Ovary (tissue), 9 donors: ENCODE data around the gene GUCY1A2. TPM values are rescaled to one million over a fixed set of nuclear protein-coding genes. Genes with fewer than 3 reads are reported as not detected.

Experiments used
- DNase-seq, 5 donors: peaks; one replicate each; pipeline ENCODE4 v3.0.0-alpha.2; 2019 to 2020
- H3K27ac ChIP-seq, 2 donors: fragments of 200-600 bp; one replicate each; pipeline versions ENCODE4 v1.5.1 to v1.8.0; 2019 to 2022
- H3K27me3 ChIP-seq: fragments of 200-600 bp; one replicate; pipeline ENCODE4 v1.8.0; 2022
- H3K36me3 ChIP-seq: fragments of 200-600 bp; sonication (generic); one replicate; pipeline ENCODE4 v1.5.1; 2019
- H3K4me1 ChIP-seq: one replicate; pipeline ENCODE4 v1.8.1; 2013; ENCODE audit warnings: mild to moderate bottlenecking, moderate library complexity; ENCODE audit not compliant: insufficient read depth
- H3K4me3 ChIP-seq: fragments of 200-600 bp; sonication (generic); one replicate; pipeline ENCODE4 v1.5.1; 2017
- H3K9me3 ChIP-seq, 2 donors: fragments of 200-600 bp in 1 of 2; sonication (generic) in 1 of 2; one replicate each; pipeline versions ENCODE4 v1.5.1 to v1.8.1; 2013 to 2019; ENCODE audit warnings: mild to moderate bottlenecking in 1 of 2, moderate library complexity in 1 of 2
- CTCF ChIP-seq, 3 donors: fragments of 450-650 bp in 2 of 3; fragments of 200-600 bp in 1 of 3; IDR thresholded peaks; one replicate each; pipeline versions ENCODE4 v1.5.1 to v1.8.0; 2016 to 2022; ENCODE audit warnings: antibody characterized with exemption in 3 of 3, mild to moderate bottlenecking in 1 of 3
- EP300 ChIP-seq: sonication (generic); formaldehyde crosslinking; IDR thresholded peaks from one replicate; pipeline ENCODE4 v1.6.1; 2017; ENCODE audit warnings: antibody characterized with exemption
- POLR2A ChIP-seq: fragments of 450-650 bp; IDR thresholded peaks from one replicate; pipeline ENCODE4 v1.6.1; 2017; ENCODE audit warnings: antibody characterized with exemption, mild to moderate bottlenecking, moderate library complexity
- WGBS, 3 donors: extraction: QIAGEN DNeasy Blood & Tissue Kit in 1 of 3; methylation state at CpG; one replicate each; pipeline versions ENCODE4 v1.1.5 to v1.1.7; 2013 to 2017; 5-methylcytosine and 5-hydroxymethylcytosine counted together
- intact Hi-C, 4 donors: fragments of 100-400 bp; cut with DNase I; formaldehyde crosslinking; loops; one replicate each; pipeline versions ENCODE4 v1.11.0 to v1.15.1; 2022 to 2023
- polyA plus RNA-seq, 2 donors: library from polyadenylated mRNA; stranded (reverse); fragments of 200-250 nt in 1 of 2; fragments of 350-450 nt in 1 of 2; fragmentation: Illumina TruSeq in 1 of 2; extraction: RNeasy Lipid Tissue Mini Kit (QIAGEN cat#74804) in 1 of 2; gene quantifications; one replicate each; pipeline ENCODE4 v1.2.3, GENCODE V29; 2013 to 2014
- total RNA-seq, 7 donors: library from RNA; depleted of rRNA in 2 of 7; stranded (reverse); fragments of >200 nt in 2 of 7; fragmentation: NEBNext Ultra II Directional in 3 of 7; extraction: Animal tissue kit (Norgen Biotek cat#: 25700) in 3 of 7; gene quantifications; one replicate each; pipeline versions ENCODE4 v1.1.0 to v1.2.4, GENCODE V29; 2016 to 2023
- donor health status: DM: no; HTN: no; CAD: no; lungs with moderate emphysema.
- donor health status: DM: no; HTN: no; CAD: no.
- donor health status: Bipolar disorder and iron deficiency.
- donor health status: DM: yes; HTN: yes; CAD: no.
- donor health status: DM: no; HTN: no; CAD: no.
- donor health status: DM: yes; HTN: yes; CAD: no.

Gene GUCY1A2
- total and polyA plus RNA-seq, 9 donors: 1.5 to 20.3 (median 6.1) TPM

GRCh38 chr11:106748059-106748458, 270.2 kb downstream of the GUCY1A2 start:
- Histone ChIP-seq H3K4me3 (no peak overlapping the region), H3K9me3 (no peaks in the 10 kb centered on the region), H3K27me3 (no peaks in the 10 kb centered on the region), H3K27ac (no peak overlapping the region), H3K4me1 (no peaks in the 10 kb centered on the region), H3K36me3 (no peaks in the 10 kb centered on the region)
- 79 to 91% (median 90%) methylated on average over 1 of the region's 1 CpG for WGBS, 3 donors
- no peak for TF ChIP-seq EP300
- TF ChIP-seq POLR2A: no peak
- no peak for TF ChIP-seq CTCF (IDR thresholded peaks at IDR 0.05)
- no peak for DNase-seq
- intact Hi-C loops: no loop called here

GRCh38 chr11:106745941-106746340, 272.3 kb downstream of the GUCY1A2 start:
- no peak overlapping the region for H3K4me3 ChIP-seq
- no peak for TF ChIP-seq CTCF (IDR thresholded peaks at IDR 0.05)
- TF ChIP-seq EP300: no peak
- no peak for TF ChIP-seq POLR2A
- no peaks in the 10 kb centered on the region for H3K9me3 ChIP-seq
- no peak overlapping the region for H3K27ac ChIP-seq
- H3K36me3 ChIP-seq: no peaks in the 10 kb centered on the region
- 68 to 76% (median 72%) methylated on average over 1 of the region's 1 CpG for WGBS, 3 donors
- DNase-seq: no peak
- no peaks in the 10 kb centered on the region for H3K27me3 ChIP-seq
- intact Hi-C loops: no loop called here
- H3K4me1 ChIP-seq: no peaks in the 10 kb centered on the region

- no peak for DNase-seq
Measured at GRCh38 chr11:106733635-106734034, 284.6 kb downstream of the GUCY1A2 start.

GRCh38 chr11:106728859-106729258, 289.4 kb downstream of the GUCY1A2 start:
- H3K4me3 ChIP-seq: no peak overlapping the region
- no peak for TF ChIP-seq POLR2A
- H3K9me3 ChIP-seq: no peaks in the 10 kb centered on the region
- peaks cover 2% of the 10 kb centered on the region for H3K4me1 ChIP-seq
- intact Hi-C loops: no loop called here
- DNase-seq: no peak
- H3K27ac ChIP-seq: no peak overlapping the region
- H3K36me3 ChIP-seq: no peaks in the 10 kb centered on the region
- no peaks in the 10 kb centered on the region for H3K27me3 ChIP-seq

More at GRCh38 chr11:106733635-106734034, 284.6 kb downstream of the GUCY1A2 start:
- no peaks in the 10 kb centered on the region for H3K36me3 ChIP-seq
- H3K4me3 ChIP-seq: no peak overlapping the region
- intact Hi-C loops: no loop called here
- WGBS, 3 donors: 15 to 21% (median 15%) methylated on average over 4 of the region's 4 CpGs
- H3K9me3 ChIP-seq: no peaks in the 10 kb centered on the region
- H3K27ac ChIP-seq: no peak overlapping the region
- no peaks in the 10 kb centered on the region for H3K27me3 ChIP-seq
- TF ChIP-seq CTCF (IDR thresholded peaks at IDR 0.05) (no peak), POLR2A (no peak), EP300 (no peak)
- peaks cover 2% of the 10 kb centered on the region for H3K4me1 ChIP-seq

GRCh38 chr11:106728379-106728778, 289.9 kb downstream of the GUCY1A2 start:
- Histone ChIP-seq H3K9me3 (no peaks in the 10 kb centered on the region), H3K36me3 (no peaks in the 10 kb centered on the region), H3K4me3 (no peak overlapping the region), H3K4me1 (no peaks in the 10 kb centered on the region), H3K27me3 (no peaks in the 10 kb centered on the region), H3K27ac (no peak overlapping the region)
- intact Hi-C loops: no loop called here
- WGBS, 3 donors: 81 to 92% (median 88%) methylated on average over 1 of the region's 1 CpG
- DNase-seq: no peak
- TF ChIP-seq CTCF (IDR thresholded peaks at IDR 0.05) (no peak), POLR2A (no peak), EP300 (no peak)
